Right ventricle myocardium inferior (tissue), 1 donor: ENCODE results near the gene EDN2. TPM values are rescaled to one million over a fixed set of nuclear protein-coding genes. Genes with fewer than 3 reads are reported as not detected.

Source experiments
- ATAC-seq: fragments of 200-7000 bp; cut with Tn5 transposase; one replicate; pipeline ENCODE4 v1.9.1; 2020; ENCODE audit warnings: mild to moderate bottlenecking, moderate library complexity
- DNase-seq: peaks from one replicate; pipeline ENCODE4 v3.0.0; 2021; ENCODE audit errors: missing footprints
- intact Hi-C: fragments of 100-400 bp; cut with DNase I; formaldehyde crosslinking; loops from one replicate; pipeline ENCODE4 v1.11.0; 2022
- total RNA-seq: library from RNA; stranded (reverse); fragmentation: NEBNext Ultra II Directional; extraction: Animal tissue kit (Norgen Biotek cat#: 25700); gene quantifications from one replicate; pipeline ENCODE4 v1.2.1, GENCODE V29; 2021
- donor health status: DM: no; HTN: yes; CAD: no; lungs with severe emphysema.

EDN2 gene
- total RNA-seq, 1 donor from 2014 or later, result not detected

- intact Hi-C loops, result loop anchor here (2.0 kb wide), 1 partner anchor 19 kb away; no protein-coding TSS in a partner anchor
- DNase-seq, result peak; percentile 82
- ATAC-seq, result peak; percentile 92
These were observed 28.8 kb downstream of the EDN2 start for GRCh38 chr1:41455479-41456332.

GRCh38 chr1:41454406-41454805, 30.1 kb downstream of the EDN2 start:
- intact Hi-C loops, result no loop called here
- DNase-seq, result no peak
- ATAC-seq, result peak; percentile 58

GRCh38 chr1:41452704-41453290, 31.7 kb downstream of the EDN2 start:
- intact Hi-C loops, result no loop called here
- DNase-seq (no peak), ATAC-seq (no peak)

DNA sequence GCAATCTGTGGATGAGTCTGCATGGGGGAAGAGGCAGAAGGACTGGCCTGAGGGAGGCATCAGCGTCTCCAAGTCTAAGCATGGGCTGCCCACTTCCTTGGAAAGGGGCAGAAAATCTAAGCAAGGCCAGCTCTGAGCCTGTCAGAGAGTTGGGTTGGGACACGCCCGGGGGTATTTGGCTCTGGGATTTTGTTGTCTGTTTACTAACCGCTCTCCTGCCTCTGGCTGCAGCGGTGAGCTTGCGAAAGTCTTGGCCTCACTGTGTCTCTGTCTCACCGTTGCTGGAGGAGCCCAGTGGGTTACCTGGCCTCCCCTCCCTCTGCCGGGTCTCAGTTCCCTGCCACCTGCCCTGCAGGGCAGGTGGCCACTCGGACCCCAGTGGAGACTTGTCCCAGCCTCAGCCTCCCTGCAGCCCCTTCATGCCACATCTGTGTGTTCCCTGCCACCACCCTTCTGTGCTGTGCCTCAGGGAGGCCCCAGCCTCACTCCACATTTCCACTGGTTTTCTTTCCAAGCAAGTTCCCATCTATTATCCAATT, 33.7 kb downstream of the EDN2 start:
- ATAC-seq, result no peak
- no peak for DNase-seq
- intact Hi-C loops, result no loop called here

DNA sequence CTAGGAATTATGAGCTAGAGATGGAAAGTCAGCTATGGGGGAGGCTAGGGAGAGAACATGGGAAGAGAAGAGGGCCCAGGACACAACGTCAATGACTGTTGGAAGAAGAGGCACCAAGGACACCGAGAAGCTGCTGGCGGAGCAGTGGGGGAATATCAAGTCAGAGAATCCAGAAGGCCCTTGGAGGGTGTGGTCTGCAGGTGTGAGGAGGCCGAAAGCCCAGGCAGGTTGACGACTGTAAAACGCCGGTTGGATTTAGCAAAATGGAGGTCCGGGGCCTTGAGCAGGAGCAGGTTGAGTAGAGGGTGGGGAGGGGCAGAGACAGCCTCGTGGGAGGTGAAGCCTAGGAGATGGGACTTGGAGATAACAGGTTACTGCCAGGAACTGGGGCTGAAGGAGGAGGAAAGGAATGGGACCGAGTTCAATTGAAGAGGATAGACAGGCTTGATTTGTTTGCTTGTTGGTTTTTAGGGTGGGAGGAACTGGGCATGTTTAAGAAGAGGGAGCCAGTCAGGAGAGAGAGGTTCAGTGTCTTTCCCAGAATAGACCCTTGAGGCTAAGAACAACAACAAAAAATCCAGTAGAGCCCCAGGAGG, 35.1 kb downstream of the EDN2 start:
- ATAC-seq, result no peak
- no peak for DNase-seq
- intact Hi-C loops, result no loop called here

DNA sequence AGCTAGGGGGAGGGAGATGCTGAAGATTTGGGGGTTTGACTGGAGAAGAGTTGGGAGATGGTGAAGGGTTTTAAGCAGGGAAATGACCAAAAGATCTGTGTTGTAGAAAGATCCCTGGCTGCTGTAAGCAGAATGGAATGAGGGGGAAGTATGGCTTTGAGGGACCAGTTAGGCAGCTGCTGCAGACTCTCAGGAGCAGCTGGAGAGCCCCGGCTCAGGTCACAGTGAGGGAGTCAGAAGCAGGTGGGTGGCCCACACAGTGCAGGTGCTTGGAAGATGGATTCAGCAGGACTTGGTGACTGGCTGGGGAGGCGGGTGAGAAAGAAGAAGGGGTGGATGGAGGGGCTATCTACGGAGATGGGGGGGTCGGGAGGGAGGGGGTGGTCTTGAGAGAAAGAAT, 35.7 kb downstream of the EDN2 start:
- intact Hi-C loops, result no loop called here
- no peak for DNase-seq
- no peak for ATAC-seq

DNA sequence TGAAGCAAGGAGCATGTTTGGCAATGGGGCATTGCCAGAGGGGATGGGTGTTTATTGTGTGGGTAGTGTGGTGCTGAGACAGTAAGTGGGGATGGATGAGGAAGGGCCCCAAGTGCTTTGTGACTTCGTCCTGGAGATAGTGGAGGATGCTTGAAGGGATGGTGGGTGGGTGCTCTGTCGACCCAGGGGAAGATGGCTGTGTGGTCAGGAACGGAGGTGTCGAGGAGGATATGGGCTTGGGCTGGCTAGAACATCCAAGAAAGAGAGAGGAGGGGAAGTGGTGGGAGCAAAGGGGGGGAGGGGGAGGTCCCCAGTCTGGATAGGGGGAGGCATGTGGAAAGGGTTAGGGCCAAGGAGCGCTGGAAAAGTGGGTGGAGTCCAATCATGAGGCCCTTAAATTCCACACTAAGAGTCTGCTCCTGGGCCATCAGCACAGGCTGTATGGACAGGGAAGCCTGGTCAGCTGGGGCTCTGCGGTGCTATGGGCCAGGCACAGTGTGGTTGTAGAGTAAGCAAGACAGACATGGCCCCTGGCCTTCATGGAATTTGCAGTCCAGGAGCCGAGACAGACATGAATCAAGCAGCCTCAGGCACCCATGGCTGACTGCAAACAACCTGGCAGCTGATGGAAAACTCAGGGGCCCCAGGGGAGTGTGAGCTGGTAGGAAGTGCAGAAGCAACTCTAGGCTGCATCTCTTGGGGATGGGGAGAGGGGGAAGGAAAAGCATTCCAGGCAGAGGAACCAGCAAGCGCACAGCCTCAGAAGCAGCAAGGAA, 36.3 kb downstream of the EDN2 start:
- DNase-seq (no peak), ATAC-seq (no peak)
- intact Hi-C loops, result no loop called here

DNA sequence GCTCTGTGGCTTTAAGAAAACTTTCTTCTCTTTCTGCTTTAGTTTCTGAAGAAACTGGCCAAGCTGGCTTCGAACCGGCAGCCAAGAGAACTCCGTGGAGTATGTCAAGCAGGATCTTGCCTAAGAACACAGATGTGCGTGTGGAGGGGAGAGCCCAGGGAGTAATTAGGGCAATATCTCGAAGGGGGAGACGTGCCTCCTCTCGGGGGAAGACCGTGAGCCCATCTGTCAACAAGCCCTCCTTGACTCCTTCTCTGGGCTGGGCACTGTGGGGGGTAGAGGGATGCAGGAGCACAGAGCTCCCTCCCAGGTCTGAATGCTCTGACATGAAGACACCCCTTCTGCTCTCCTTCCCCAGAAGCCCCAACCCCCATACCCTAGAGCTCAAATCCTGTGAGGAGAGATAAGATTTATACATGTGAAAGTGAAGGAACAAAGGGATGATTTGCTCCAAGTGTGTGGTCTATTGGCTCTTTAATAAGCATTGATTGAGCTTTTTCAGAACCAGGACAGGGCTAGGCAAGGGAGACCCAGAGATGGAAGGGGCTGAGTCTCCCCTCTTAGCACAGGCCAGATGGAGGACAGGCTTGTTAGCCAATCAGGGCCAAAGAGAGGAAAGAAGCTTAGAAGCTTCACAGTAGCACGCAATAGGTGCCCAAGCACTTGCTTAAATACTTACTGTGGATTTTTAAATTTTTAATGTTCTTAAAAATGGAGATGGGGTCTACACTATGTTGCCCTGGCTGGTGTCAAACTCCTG, 37.5 kb downstream of the EDN2 start:
- ATAC-seq (no peak), DNase-seq (no peak)
- intact Hi-C loops, result no loop called here

- ATAC-seq, result peak; percentile 75
- intact Hi-C loops, result loop anchor here (5.0 kb wide), 1 partner anchor 38 kb away; the partner anchor contains the start of gene EDN2
- no peak for DNase-seq
These were observed 39.7 kb downstream of the EDN2 start for GRCh38 chr1:41444785-41445184.

DNA sequence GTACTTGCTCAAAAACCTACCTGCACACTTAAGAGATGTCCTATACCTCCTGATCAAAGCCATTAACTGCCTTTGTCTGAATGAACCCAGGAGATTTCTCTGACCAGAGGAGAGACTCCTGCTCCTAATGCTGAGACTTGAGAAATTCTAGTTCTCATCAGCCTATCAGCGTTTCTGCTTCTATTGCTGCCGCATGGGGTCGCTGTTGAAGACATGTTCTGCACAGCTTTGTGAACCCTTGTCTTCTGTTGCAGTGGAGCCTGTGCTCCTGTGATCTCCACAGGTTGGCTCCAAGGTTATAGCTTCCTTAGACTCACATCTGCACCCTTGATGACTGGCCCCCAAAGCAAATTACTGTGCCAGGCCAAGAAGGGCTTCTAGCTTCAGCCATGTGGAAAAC, 40.2 kb downstream of the EDN2 start:
- ATAC-seq (no peak), DNase-seq (no peak)
- intact Hi-C loops, result loop anchor here (5.0 kb wide), 1 partner anchor 38 kb away; the partner anchor contains the start of gene EDN2

- DNase-seq, result no peak
- no peak for ATAC-seq
These were observed 41.7 kb downstream of the EDN2 start for GRCh38 chr1:41442697-41443251.

GRCh38 chr1:41440321-41441085, 44.0 kb downstream of the EDN2 start:
- ATAC-seq, result no peak
- intact Hi-C loops, result loop anchor here (5.0 kb wide), 1 partner anchor 42 kb away; the partner anchor contains the start of gene EDN2
- DNase-seq, result no peak

More at GRCh38 chr1:41442697-41443251, 41.7 kb downstream of the EDN2 start:
- intact Hi-C loops, result loop anchor here (5.0 kb wide), 1 partner anchor 40 kb away; the partner anchor contains the start of gene EDN2

- intact Hi-C loops, result no loop called here
- ATAC-seq (peak; percentile 16), DNase-seq (no peak)
These were observed 45.2 kb downstream of the EDN2 start for GRCh38 chr1:41439234-41439633.

DNA sequence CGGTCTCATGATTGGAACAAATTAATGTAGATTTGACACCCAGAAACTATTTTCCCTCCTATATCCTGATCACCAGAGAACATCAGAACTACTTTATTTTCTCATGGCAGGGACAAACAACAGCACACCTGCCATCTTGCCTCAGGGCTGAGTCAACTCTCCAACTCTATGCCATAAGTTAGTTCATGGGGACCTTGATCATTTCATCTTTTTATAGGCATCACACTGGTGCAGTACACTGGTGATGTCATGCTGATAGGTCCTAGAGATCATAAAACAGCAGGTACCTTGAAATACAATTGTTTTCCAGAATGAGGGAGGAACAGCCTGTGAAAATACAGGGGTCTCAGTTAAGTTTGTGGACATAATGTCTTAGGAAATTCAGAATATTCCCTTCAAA, 45.8 kb downstream of the EDN2 start:
- no peak for ATAC-seq
- no peak for DNase-seq
- intact Hi-C loops, result no loop called here

GRCh38 chr1:41437011-41437355, 47.5 kb downstream of the EDN2 start:
- ATAC-seq, result no peak
- no peak for DNase-seq
- intact Hi-C loops, result no loop called here

- ATAC-seq (no peak), DNase-seq (peak; percentile 15)
- intact Hi-C loops, result no loop called here
These were observed 48.0 kb downstream of the EDN2 start for GRCh38 chr1:41436281-41437010.
